ENCODE results near the gene LPIN1.

DNA sequence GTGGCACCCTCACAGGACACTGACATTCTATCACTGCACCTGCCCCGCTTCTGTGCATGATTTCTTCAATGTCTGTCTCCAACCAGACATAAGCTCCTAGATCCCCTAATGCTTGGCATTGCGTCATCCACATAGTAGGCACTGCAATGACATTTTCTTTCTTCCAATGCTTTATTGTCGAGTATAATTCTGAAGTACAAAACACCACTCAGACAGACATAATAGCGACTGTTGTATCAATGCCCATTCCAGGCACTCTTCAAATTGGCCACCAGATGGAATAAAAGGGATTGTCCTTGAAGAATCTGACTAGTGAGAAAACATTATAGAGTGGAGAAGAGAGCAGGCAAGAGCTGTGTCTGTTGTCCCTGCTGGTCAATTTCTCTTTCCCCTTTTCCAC, 89.0 kb downstream of the LPIN1 start:
- TF ChIP-seq POLR2AphosphoS5 (IDR thresholded peaks at IDR 0.05), result no peak
- TF ChIP-seq, protein P1, sequence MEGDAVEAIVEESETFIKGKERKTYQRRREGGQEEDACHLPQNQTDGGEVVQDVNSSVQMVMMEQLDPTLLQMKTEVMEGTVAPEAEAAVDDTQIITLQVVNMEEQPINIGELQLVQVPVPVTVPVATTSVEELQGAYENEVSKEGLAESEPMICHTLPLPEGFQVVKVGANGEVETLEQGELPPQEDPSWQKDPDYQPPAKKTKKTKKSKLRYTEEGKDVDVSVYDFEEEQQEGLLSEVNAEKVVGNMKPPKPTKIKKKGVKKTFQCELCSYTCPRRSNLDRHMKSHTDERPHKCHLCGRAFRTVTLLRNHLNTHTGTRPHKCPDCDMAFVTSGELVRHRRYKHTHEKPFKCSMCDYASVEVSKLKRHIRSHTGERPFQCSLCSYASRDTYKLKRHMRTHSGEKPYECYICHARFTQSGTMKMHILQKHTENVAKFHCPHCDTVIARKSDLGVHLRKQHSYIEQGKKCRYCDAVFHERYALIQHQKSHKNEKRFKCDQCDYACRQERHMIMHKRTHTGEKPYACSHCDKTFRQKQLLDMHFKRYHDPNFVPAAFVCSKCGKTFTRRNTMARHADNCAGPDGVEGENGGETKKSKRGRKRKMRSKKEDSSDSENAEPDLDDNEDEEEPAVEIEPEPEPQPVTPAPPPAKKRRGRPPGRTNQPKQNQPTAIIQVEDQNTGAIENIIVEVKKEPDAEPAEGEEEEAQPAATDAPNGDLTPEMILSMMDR (IDR thresholded peaks at IDR 0.05 in 8 of 11, conservative IDR thresholded peaks at IDR 0.05 in 3 of 11), result no peak
